Measurements from ENCODE around the gene CWC27. TPM values are rescaled to one million over a fixed set of nuclear protein-coding genes. Genes with fewer than 3 reads are reported as not detected.

Gene CWC27
- total and polyA plus RNA-seq, 2 of the 13 experiments (the other 11 are each of a cell fraction or from before 2014, with no cell fraction given): 21.1 to 25.7 TPM

DNA sequence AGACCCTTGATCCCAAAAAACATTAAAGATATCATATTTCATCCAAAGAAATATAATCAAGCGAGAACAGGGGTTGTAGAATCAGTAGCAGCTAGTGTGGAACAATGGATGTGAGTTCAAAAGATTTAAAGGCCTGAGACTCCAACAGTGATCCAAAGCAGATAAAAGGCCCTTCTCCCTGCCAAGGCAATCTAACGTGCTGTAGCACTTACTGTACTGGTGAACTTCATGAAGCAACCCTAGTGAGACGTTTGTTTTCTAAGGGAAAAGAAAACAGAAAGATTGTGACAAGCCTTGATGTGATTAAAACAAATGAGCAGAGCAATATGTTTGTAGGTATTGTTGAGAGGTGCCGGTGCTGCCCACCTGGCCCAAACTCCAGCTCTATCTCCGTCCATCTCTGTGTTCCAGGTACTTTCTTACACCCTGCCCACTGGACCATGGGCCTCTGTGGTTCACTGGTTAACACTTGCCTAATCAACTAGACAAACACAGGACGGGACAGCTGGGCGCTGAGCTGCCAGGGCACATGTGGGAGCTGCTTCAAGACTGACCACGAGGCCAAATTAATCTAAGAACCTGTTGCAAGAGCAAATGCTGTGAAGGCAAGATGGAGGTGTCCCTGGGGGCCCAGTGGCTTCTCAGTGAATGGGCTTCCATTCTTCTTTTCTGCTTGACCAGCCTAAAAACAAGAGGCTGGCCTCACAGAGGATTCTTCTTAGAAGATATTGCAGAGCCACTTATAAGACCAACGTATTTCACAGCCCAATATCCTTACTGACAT is 265.5 kb downstream of the CWC27 start:
- no TSS peak for BruUV-seq (replicated peaks)
- WGBS (ENCODE audit: low lambda C conversion rate): 18% methylated on average over 8 of the region's 9 CpGs
- H3K36me3 ChIP-seq (replicated peaks in 1 of 2; ENCODE audit: control insufficient read depth in 1 of 2, insufficient read depth in 2 of 2, low read length in 2 of 2): no peaks in the 10 kb centered on the region
- intact Hi-C loops (cut with micrococcal nuclease; ENCODE audit: unreplicated experiment): loop anchor here (2.0 kb wide), 1 partner anchor 67 kb away; no protein-coding TSS in a partner anchor
- H3K9me3 ChIP-seq (ENCODE audit: low read length): no peaks in the 10 kb centered on the region
- in situ Hi-C loops (cut with HindIII; ENCODE audit: extremely low pct_ligation_motif_present, low pct_unique_long_range_greater_than_20kb): no loop called here
- H3K27ac ChIP-seq (ENCODE audit: extremely low read length, insufficient read depth, low read length): no peak overlapping the region
- ChIA-PET CTCF (ENCODE audit: low intra/inter-chr PET ratio, low total read pairs) (no interaction called here), POLR2A (interaction anchor here (1.5 to 1.6 kb wide), 2 partner anchors 69 to 223 kb away, joined by 4 to 5 read pairs; no protein-coding TSS in a partner anchor)
- H2AFZ ChIP-seq (ENCODE audit: low read length): peak overlapping the region; percentile 15
- H3K4me2 ChIP-seq (ENCODE audit: low read depth, low read length): peak overlapping the region; percentile 74
- ATAC-seq (peak; percentile 45), FAIRE-seq (no peak), DNase-seq (ENCODE audit: low spot score) (peak; percentile 22)
- peaks cover 36% of the 10 kb centered on the region for H3K4me1 ChIP-seq (ENCODE audit: insufficient read depth, low read length)
- H3K4me3 ChIP-seq (replicated peaks in 1 of 3; ENCODE audit: insufficient read depth in 1 of 3, low read depth in 2 of 3, low read length in 3 of 3): peak overlapping the region in 1 of 3 experiments; percentile 22; a peak in 1 of 6 replicates
- no peaks in the 10 kb centered on the region; a peak in 2 of 5 replicates for H3K27me3 ChIP-seq (ENCODE audit: control insufficient read depth in 1 of 2, insufficient read depth in 2 of 2, low read length in 2 of 2)
- H4K20me1 ChIP-seq (ENCODE audit: insufficient read depth, low read length): no peaks in the 10 kb centered on the region
- no peak overlapping the region for H3K9ac ChIP-seq (ENCODE audit: insufficient read depth, low read depth, low read length)
- H3K79me2 ChIP-seq (ENCODE audit: insufficient read depth, low read length): no peaks in the 10 kb centered on the region
- TF ChIP-seq TFDP1 (CRISPR knock-in tag; IDR thresholded peaks at IDR 0.05; ENCODE audit: borderline replicate concordance): peak; percentile 70; the same call in 1 of the 2 replicates
- peak; percentile 18; the same call in 1 of the 2 replicates for TF ChIP-seq TBX2 (CRISPR knock-in tag; IDR thresholded peaks at IDR 0.05; ENCODE audit: borderline replicate concordance)
- no peak for TF ChIP-seq FOXA1 (IDR thresholded peaks at IDR 0.05)
- peak; percentile 48; the same call in 1 of the 2 replicates for TF ChIP-seq FOXA1 (CRISPR knock-in tag; IDR thresholded peaks at IDR 0.05)
- TF ChIP-seq, protein P1, sequence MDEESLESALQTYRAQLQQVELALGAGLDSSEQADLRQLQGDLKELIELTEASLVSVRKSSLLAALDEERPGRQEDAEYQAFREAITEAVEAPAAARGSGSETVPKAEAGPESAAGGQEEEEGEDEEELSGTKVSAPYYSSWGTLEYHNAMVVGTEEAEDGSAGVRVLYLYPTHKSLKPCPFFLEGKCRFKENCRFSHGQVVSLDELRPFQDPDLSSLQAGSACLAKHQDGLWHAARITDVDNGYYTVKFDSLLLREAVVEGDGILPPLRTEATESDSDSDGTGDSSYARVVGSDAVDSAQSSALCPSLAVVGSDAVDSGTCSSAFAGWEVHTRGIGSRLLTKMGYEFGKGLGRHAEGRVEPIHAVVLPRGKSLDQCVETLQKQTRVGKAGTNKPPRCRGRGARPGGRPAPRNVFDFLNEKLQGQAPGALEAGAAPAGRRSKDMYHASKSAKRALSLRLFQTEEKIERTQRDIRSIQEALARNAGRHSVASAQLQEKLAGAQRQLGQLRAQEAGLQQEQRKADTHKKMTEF (CRISPR knock-in tag; IDR thresholded peaks at IDR 0.05): 0 out of 2 replicates have a peak, but pooled peaks have one; percentile 37
- TF ChIP-seq FOXO1 (CRISPR knock-in tag; IDR thresholded peaks at IDR 0.05): no peak
- TF ChIP-seq CHCHD3 (CRISPR knock-in tag; IDR thresholded peaks at IDR 0.05): no peak
- TF ChIP-seq ZNF652 (CRISPR knock-in tag; IDR thresholded peaks at IDR 0.05; ENCODE audit: borderline replicate concordance, low read depth): 0 out of 2 replicates have a peak, but pooled peaks have one; percentile 13
- TF ChIP-seq TFAP4 (IDR thresholded peaks at IDR 0.05; ENCODE audit: borderline replicate concordance, low read depth): peak; percentile 66; the same call in 1 of the 2 replicates
- 0 out of 2 replicates have a peak, but pooled peaks have one; percentile 27 for TF ChIP-seq ZBTB33 (CRISPR knock-in tag; IDR thresholded peaks at IDR 0.05)
- TF ChIP-seq TFDP2 (CRISPR knock-in tag; IDR thresholded peaks at IDR 0.05): peak; percentile 66
- TF ChIP-seq, protein P2, sequence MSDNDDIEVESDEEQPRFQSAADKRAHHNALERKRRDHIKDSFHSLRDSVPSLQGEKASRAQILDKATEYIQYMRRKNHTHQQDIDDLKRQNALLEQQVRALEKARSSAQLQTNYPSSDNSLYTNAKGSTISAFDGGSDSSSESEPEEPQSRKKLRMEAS (IDR thresholded peaks at IDR 0.05): peak; percentile 85
- 0 out of 2 replicates have a peak, but pooled peaks have one; percentile 27 for TF ChIP-seq TGIF2 (CRISPR knock-in tag; IDR thresholded peaks at IDR 0.05)
- TF ChIP-seq ZNF644 (CRISPR knock-in tag; IDR thresholded peaks at IDR 0.05; ENCODE audit: low read depth): 0 out of 2 replicates have a peak, but pooled peaks have one; percentile 67
- peak; percentile 28; the same call in 1 of the 2 replicates for TF ChIP-seq KDM2A (CRISPR knock-in tag; IDR thresholded peaks at IDR 0.05; ENCODE audit: borderline replicate concordance, low read depth)
- TF ChIP-seq NRL (CRISPR knock-in tag; IDR thresholded peaks at IDR 0.05; ENCODE audit: borderline replicate concordance): no peak
